Posterior vena cava (tissue), 2 donors: ENCODE results near the gene CYSLTR2. TPM values are rescaled to one million over a fixed set of nuclear protein-coding genes. Genes with fewer than 3 reads are reported as not detected.
"Not testable (repeated sequence)": the region's sequence is repeated elsewhere in the genome, so short reads cannot be mapped to it uniquely, and the experiment has no call there.

Experiments
- DNase-seq: peaks from one replicate; pipeline ENCODE4 v3.0.0-alpha.2; 2020; ENCODE audit warnings: low spot score
- intact Hi-C, 2 donors: fragments of 100-400 bp; cut with DNase I; formaldehyde crosslinking; loops; one replicate each; pipeline versions ENCODE4 v1.14.1 to v1.14.2; 2022 to 2023
- total RNA-seq, 2 donors: library from RNA; stranded (reverse); fragmentation: NEBNext Ultra II Directional; extraction: Animal tissue kit (Norgen Biotek cat#: 25700); gene quantifications; one replicate each; pipeline ENCODE4 v1.2.1, GENCODE V29; 2021
- donor health status: DM: yes; HTN: yes; CAD: no.
- donor health status: DM: yes; HTN: yes; CAD: no.

CYSLTR2 gene
- total RNA-seq, 2 donors from 2014 or later, result 0.86 to 2.2 TPM

- DNase-seq, result no peak
- intact Hi-C loops, result no loop called here
These were observed 11.7 kb upstream of the CYSLTR2 start for GRCh38 chr13:48642061-48642460.

- DNase-seq, result no peak
- intact Hi-C loops, result no loop called here
These were observed 10.6 kb upstream of the CYSLTR2 start for GRCh38 chr13:48643159-48643558.

GRCh38 chr13:48644141-48644540 is 9.6 kb upstream of the CYSLTR2 start:
- intact Hi-C loops, result no loop called here
- DNase-seq, result no peak

- intact Hi-C loops, result no loop called here
- no peak for DNase-seq
These were observed 8.8 kb upstream of the CYSLTR2 start for GRCh38 chr13:48644951-48645350.

GRCh38 chr13:48645845-48646244 is 7.9 kb upstream of the CYSLTR2 start:
- intact Hi-C loops, result no loop called here
- DNase-seq, result no peak

GRCh38 chr13:48646791-48647190 is 6.9 kb upstream of the CYSLTR2 start:
- DNase-seq, result no peak
- intact Hi-C loops, result no loop called here

GRCh38 chr13:48647625-48648024 is 6.1 kb upstream of the CYSLTR2 start:
- DNase-seq, result no peak
- intact Hi-C loops, result no loop called here

GRCh38 chr13:48648446-48648845 is 5.3 kb upstream of the CYSLTR2 start:
- intact Hi-C loops, result no loop called here
- no peak for DNase-seq

- DNase-seq, result no peak
- intact Hi-C loops, result no loop called here
These were observed 768 bp upstream of the CYSLTR2 start for GRCh38 chr13:48652851-48653471.

- DNase-seq, result no peak
- intact Hi-C loops, result no loop called here
These were observed 782 bp downstream of the CYSLTR2 start for GRCh38 chr13:48654511-48654910.

GRCh38 chr13:48655291-48655690 is 1.6 kb downstream of the CYSLTR2 start:
- intact Hi-C loops, result no loop called here
- no peak for DNase-seq

- DNase-seq, result no peak
- intact Hi-C loops, result no loop called here
These were observed 2.9 kb downstream of the CYSLTR2 start for GRCh38 chr13:48656608-48657007.

- intact Hi-C loops, result no loop called here
These were observed 6.8 kb downstream of the CYSLTR2 start for GRCh38 chr13:48660361-48661076.

GRCh38 chr13:48661107-48661506 is 7.4 kb downstream of the CYSLTR2 start:
- intact Hi-C loops, result no loop called here
- no peak for DNase-seq

More at GRCh38 chr13:48660361-48661076, 6.8 kb downstream of the CYSLTR2 start:
- DNase-seq, result no peak

- intact Hi-C loops, result no loop called here
- no peak for DNase-seq
These were observed 8.5 kb downstream of the CYSLTR2 start for GRCh38 chr13:48662226-48662625.

GRCh38 chr13:48667136-48667535 is 13.4 kb downstream of the CYSLTR2 start:
- intact Hi-C loops, result no loop called here
- no peak for DNase-seq

- DNase-seq, intact Hi-C loops: not testable (repeated sequence)
These were observed 17.7 kb downstream of the CYSLTR2 start for GRCh38 chr13:48671421-48671820.

GRCh38 chr13:48675247-48675646 is 21.5 kb downstream of the CYSLTR2 start:
- intact Hi-C loops, result no loop called here
- DNase-seq, result no peak

- DNase-seq, result no peak
- intact Hi-C loops, result no loop called here
These were observed 24.6 kb downstream of the CYSLTR2 start for GRCh38 chr13:48678316-48678715.

GRCh38 chr13:48679941-48680680 is 26.4 kb downstream of the CYSLTR2 start:
- intact Hi-C loops, result no loop called here

More at GRCh38 chr13:48679941-48680680, 26.4 kb downstream of the CYSLTR2 start:
- DNase-seq, result no peak
